GM12872 (cell line): ENCODE measurements around the gene DNAH1.

Experiments
- CTCF ChIP-seq: IDR thresholded peaks from 3 replicates; pipeline ENCODE4 v1.5.1; 2011; ENCODE audit warnings: low read depth, mild to moderate bottlenecking, low read length, moderate library complexity; ENCODE audit not compliant: insufficient read depth

The DNAH1 gene

GRCh38 chr3:52394751-52395502 lies 78.8 kb downstream of the DNAH1 start:
- no peak for TF ChIP-seq CTCF

- TF ChIP-seq CTCF: no peak
These were observed 79.4 kb downstream of the DNAH1 start for GRCh38 chr3:52395503-52395865.

GRCh38 chr3:52396011-52396906 lies 80.1 kb downstream of the DNAH1 start:
- TF ChIP-seq CTCF: no peak

GRCh38 chr3:52396907-52397591 lies 80.9 kb downstream of the DNAH1 start:
- TF ChIP-seq CTCF: no peak

GRCh38 chr3:52397676-52398399 lies 81.7 kb downstream of the DNAH1 start:
- no peak for TF ChIP-seq CTCF

- no peak for TF ChIP-seq CTCF
These were observed 82.6 kb downstream of the DNAH1 start for GRCh38 chr3:52398670-52399081.
